ENCODE results near the gene FOXR1. TPM values are rescaled to one million over a fixed set of nuclear protein-coding genes. Genes with fewer than 3 reads are reported as not detected.

The FOXR1 gene
- not detected for total RNA-seq
- polyA plus RNA-seq = not detected

- CTCF ChIA-PET (ENCODE audit: partially characterized antibody) = no interaction called here
These were observed at the start of gene FOXR1 for GRCh38 chr11:118971646-118972045. Gene FOXR1, plus strand, starts transcription at chr11:118971761. Its CDS starts 171 bp downstream, at chr11:118971932.

GRCh38 chr11:118921929-118922744 lies 49.4 kb upstream of the FOXR1 start:
- peak overlapping the region; percentile 99 for H3K27ac ChIP-seq (ENCODE audit: low read depth, low read length)
- H3K9me3 ChIP-seq (ENCODE audit: control insufficient read depth in 1 of 2, low read length in 2 of 2) = no peaks in the 10 kb centered on the region
- CTCF ChIA-PET (ENCODE audit: partially characterized antibody) = interaction anchor here (0.7 to 5.7 kb wide), 3 partner anchors 45 to 132 kb away, joined by 3 to 39 read pairs (median 3); partner anchors contain the start of gene DDX6
- POLR2A ChIA-PET (ENCODE audit: partially characterized antibody) = interaction anchor here (0.6 to 1.9 kb wide), 2 partner anchors 45 to 226 kb away, joined by 3 to 5 read pairs; no protein-coding TSS in a partner anchor
- peak in 1 of 5 donors; percentile 44 for DNase-seq
- peaks cover 37 to 76% (median 51%) of the 10 kb centered on the region in 4 donors for H3K4me1 Mint-ChIP-seq
- peak overlapping the region; percentile 42 to 79 for H3K4me3 ChIP-seq (ENCODE audit: low read length in 2 of 2)
- no peaks in the 10 kb centered on the region for H3K36me3 ChIP-seq (ENCODE audit: insufficient read depth, low read length)
- H3K4me3 Mint-ChIP-seq = peak overlapping the region; percentile 95 to 100 (median 98)
- H3K4me1 ChIP-seq (ENCODE audit: insufficient read depth, low read length) = peaks cover 73% of the 10 kb centered on the region
- H3K27ac Mint-ChIP-seq = peak overlapping the region in 6 of 7 donors; percentile 69 to 100 (median 99)
- peaks cover 1 to 2% of the 10 kb centered on the region in 2 donors for H3K27me3 Mint-ChIP-seq
- H3K36me3 Mint-ChIP-seq = peaks cover 24 to 57% of the 10 kb centered on the region in 2 donors
- intact Hi-C loops (cut with micrococcal nuclease) = no loop called here
- peaks cover 0 to 9% (median 1%) of the 10 kb centered on the region in 8 donors for H3K9me3 Mint-ChIP-seq
- no peaks in the 10 kb centered on the region for H3K27me3 ChIP-seq (ENCODE audit: insufficient read depth, low read length)

More at GRCh38 chr11:118971646-118972045, at the start of gene FOXR1:
- no peak within 1 kb of the TSS for H3K4me3 Mint-ChIP-seq
- H3K27ac ChIP-seq (ENCODE audit: low read depth, low read length) = no peak within 1 kb of the TSS
- H3K36me3 ChIP-seq (ENCODE audit: insufficient read depth, low read length) = no peaks in the 10 kb centered on the region
- no peaks in the 10 kb centered on the region for H3K9me3 ChIP-seq (ENCODE audit: control insufficient read depth in 1 of 2, low read length in 2 of 2)
- POLR2A ChIA-PET (ENCODE audit: partially characterized antibody) = no interaction called here
- no peaks in the 10 kb centered on the region for H3K4me1 ChIP-seq (ENCODE audit: insufficient read depth, low read length)
- H3K27ac Mint-ChIP-seq = no peak within 1 kb of the TSS
- no peaks in the 10 kb centered on the region for H3K27me3 ChIP-seq (ENCODE audit: insufficient read depth, low read length)
- H3K4me1 Mint-ChIP-seq = no peaks in the 10 kb centered on the region
- H3K4me3 ChIP-seq (ENCODE audit: low read length in 2 of 2) = no peak within 1 kb of the TSS
- peaks cover 15 to 20% of the 10 kb centered on the region in 2 donors for H3K27me3 Mint-ChIP-seq
- no peaks in the 10 kb centered on the region for H3K36me3 Mint-ChIP-seq
- DNase-seq = no peak
- no peaks in the 10 kb centered on the region for H3K9me3 Mint-ChIP-seq
- intact Hi-C loops (cut with micrococcal nuclease) = no loop called here

- POLR2A ChIA-PET (ENCODE audit: partially characterized antibody) = interaction anchor here (0.6 to 2.0 kb wide), 3 partner anchors 46 to 226 kb away, joined by 3 to 16 read pairs (median 5); no protein-coding TSS in a partner anchor
- peaks cover 18 to 50% of the 10 kb centered on the region in 2 donors for H3K36me3 Mint-ChIP-seq
These were observed 48.6 kb upstream of the FOXR1 start for GRCh38 chr11:118922745-118923627.

GRCh38 chr11:118923721-118924587 lies 47.6 kb upstream of the FOXR1 start:
- peaks cover 18 to 56% of the 10 kb centered on the region in 2 donors for H3K36me3 Mint-ChIP-seq
- peak overlapping the region; percentile 91 to 100 (median 98) for H3K27ac Mint-ChIP-seq

More at GRCh38 chr11:118922745-118923627, 48.6 kb upstream of the FOXR1 start:
- H3K27ac ChIP-seq (ENCODE audit: low read depth, low read length) = peak overlapping the region; percentile 99
- no peaks in the 10 kb centered on the region for H3K9me3 ChIP-seq (ENCODE audit: control insufficient read depth in 1 of 2, low read length in 2 of 2)
- peaks cover 73% of the 10 kb centered on the region for H3K4me1 ChIP-seq (ENCODE audit: insufficient read depth, low read length)
- CTCF ChIA-PET (ENCODE audit: partially characterized antibody) = interaction anchor here (0.7 to 5.7 kb wide), 5 partner anchors 27 to 133 kb away, joined by 3 to 39 read pairs (median 4); partner anchors contain the start of genes DDX6 and UPK2
- Mint-ChIP-seq H3K27ac (peak overlapping the region; percentile 91 to 100 (median 98)), H3K9me3 (peaks cover 0 to 7% (median 1%) of the 10 kb centered on the region in 8 donors), H3K27me3 (peaks cover 1 to 2% of the 10 kb centered on the region in 2 donors), H3K4me1 (peaks cover 38 to 76% (median 51%) of the 10 kb centered on the region in 4 donors), H3K4me3 (peak overlapping the region; percentile 95 to 100 (median 98))
- DNase-seq = peak in 1 of 5 donors; percentile 42
- H3K4me3 ChIP-seq (ENCODE audit: low read length in 2 of 2) = peak overlapping the region; percentile 79 to 97
- no peaks in the 10 kb centered on the region for H3K36me3 ChIP-seq (ENCODE audit: insufficient read depth, low read length)
- no peaks in the 10 kb centered on the region for H3K27me3 ChIP-seq (ENCODE audit: insufficient read depth, low read length)
- intact Hi-C loops (cut with micrococcal nuclease) = no loop called here

GRCh38 chr11:118924591-118925585 lies 46.7 kb upstream of the FOXR1 start:
- Histone ChIP-seq H3K27ac (ENCODE audit: low read depth, low read length) (peak overlapping the region; percentile 99), H3K36me3 (ENCODE audit: insufficient read depth, low read length) (no peaks in the 10 kb centered on the region), H3K9me3 (ENCODE audit: control insufficient read depth in 1 of 2, low read length in 2 of 2) (no peaks in the 10 kb centered on the region), H3K4me3 (ENCODE audit: low read length in 2 of 2) (peak overlapping the region; percentile 79 to 97), H3K27me3 (ENCODE audit: insufficient read depth, low read length) (no peaks in the 10 kb centered on the region), H3K4me1 (ENCODE audit: insufficient read depth, low read length) (peaks cover 56% of the 10 kb centered on the region)
- Mint-ChIP-seq H3K4me1 (peaks cover 27 to 69% (median 40%) of the 10 kb centered on the region in 4 donors), H3K36me3 (peaks cover 18 to 55% of the 10 kb centered on the region in 2 donors), H3K27ac (peak overlapping the region; percentile 91 to 100 (median 98)), H3K4me3 (peak overlapping the region; percentile 95 to 100 (median 98)), H3K9me3 (peaks cover 0 to 7% (median 1%) of the 10 kb centered on the region in 8 donors), H3K27me3 (peaks cover 1 to 2% of the 10 kb centered on the region in 2 donors)
- peak in 4 of 5 donors; percentile 50 to 69 (median 58) for DNase-seq
- POLR2A ChIA-PET (ENCODE audit: partially characterized antibody) = interaction anchor here (0.6 to 2.9 kb wide), 15 partner anchors 30 to 701 kb away, joined by 3 to 16 read pairs (median 4); partner anchors contain the start of gene UPK2
- intact Hi-C loops (cut with micrococcal nuclease) = loop anchor here (5.0 kb wide), 1 partner anchor 172 kb away; a partner anchor contains a TSS
- CTCF ChIA-PET (ENCODE audit: partially characterized antibody) = interaction anchor here (0.5 to 5.7 kb wide), 11 partner anchors 8 to 209 kb away, joined by 3 to 39 read pairs (median 4); partner anchors contain the start of genes DDX6 and UPK2

More at GRCh38 chr11:118923721-118924587, 47.6 kb upstream of the FOXR1 start:
- peaks cover 65% of the 10 kb centered on the region for H3K4me1 ChIP-seq (ENCODE audit: insufficient read depth, low read length)
- intact Hi-C loops (cut with micrococcal nuclease) = no loop called here
- Mint-ChIP-seq H3K27me3 (peaks cover 1 to 2% of the 10 kb centered on the region in 2 donors), H3K4me3 (peak overlapping the region; percentile 95 to 100 (median 98)), H3K9me3 (peaks cover 0 to 7% (median 1%) of the 10 kb centered on the region in 8 donors), H3K4me1 (peaks cover 32 to 75% (median 47%) of the 10 kb centered on the region in 4 donors)
- H3K36me3 ChIP-seq (ENCODE audit: insufficient read depth, low read length) = no peaks in the 10 kb centered on the region
- no peaks in the 10 kb centered on the region for H3K9me3 ChIP-seq (ENCODE audit: control insufficient read depth in 1 of 2, low read length in 2 of 2)
- peak in 2 of 5 donors; percentile 41 to 76 for DNase-seq
- H3K27ac ChIP-seq (ENCODE audit: low read depth, low read length) = peak overlapping the region; percentile 99
- ChIA-PET POLR2A (ENCODE audit: partially characterized antibody) (interaction anchor here (0.7 to 2.0 kb wide), 6 partner anchors 31 to 178 kb away, joined by 3 to 16 read pairs (median 3); partner anchors contain the start of gene UPK2), CTCF (ENCODE audit: partially characterized antibody) (interaction anchor here (0.5 to 5.7 kb wide), 7 partner anchors 8 to 208 kb away, joined by 3 to 39 read pairs (median 4); partner anchors contain the start of genes DDX6 and UPK2)
- peak overlapping the region; percentile 79 to 97 for H3K4me3 ChIP-seq (ENCODE audit: low read length in 2 of 2)
- no peaks in the 10 kb centered on the region for H3K27me3 ChIP-seq (ENCODE audit: insufficient read depth, low read length)

All from CD4-positive, alpha-beta memory T cell (primary cell).